Endometrium (tissue), 2 donors: Measurements from ENCODE around the gene HSPA2.
"Not testable (repeated sequence)": the region's sequence is repeated elsewhere in the genome, so short reads cannot be mapped to it uniquely, and the experiment has no call there.

ENCODE experiments used
- FAIRE-seq: peaks from 2 replicates; lab custom pipeline; 2012; peaks lifted over from hg19 to GRCh38; lab: Jason Lieb, UNC
- donor health status: control.
- donor health status: control.

The HSPA2 gene

GRCh38 chr14:64515053-64515452 is 25.5 kb upstream of the HSPA2 start:
- peak; percentile 66 for FAIRE-seq

GRCh38 chr14:64516969-64517368 is 23.6 kb upstream of the HSPA2 start:
- FAIRE-seq: no peak

GRCh38 chr14:64517667-64518066 is 22.9 kb upstream of the HSPA2 start:
- FAIRE-seq: not testable (repeated sequence)

- no peak for FAIRE-seq
These were observed 22.3 kb upstream of the HSPA2 start for GRCh38 chr14:64518229-64518628.

DNA sequence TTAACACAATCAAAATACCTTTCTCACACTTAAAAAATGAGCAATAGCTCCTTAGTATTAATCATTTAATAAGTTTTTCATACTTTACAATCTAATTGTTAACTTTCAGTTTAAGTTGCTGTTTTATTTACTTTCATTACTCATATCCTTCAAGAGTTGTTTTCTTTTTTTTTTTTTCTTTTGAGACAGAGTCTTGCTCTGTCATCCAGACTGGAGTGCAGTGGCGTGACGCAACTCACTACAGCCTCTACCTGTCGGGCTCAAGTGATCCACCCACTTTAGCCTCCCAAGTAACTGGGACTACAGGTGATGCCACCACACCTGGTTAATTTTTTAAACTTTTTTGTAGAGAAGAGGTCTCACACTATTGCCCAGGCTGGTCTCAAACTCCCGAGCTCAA is 19.8 kb upstream of the HSPA2 start:
- peak; percentile 29 for FAIRE-seq

- FAIRE-seq: no peak
These were observed 17.8 kb upstream of the HSPA2 start for GRCh38 chr14:64522591-64523355.

GRCh38 chr14:64525354-64525753 is 15.2 kb upstream of the HSPA2 start:
- FAIRE-seq: no peak

- FAIRE-seq: no peak
These were observed 9.0 kb upstream of the HSPA2 start for GRCh38 chr14:64531567-64531966.

DNA sequence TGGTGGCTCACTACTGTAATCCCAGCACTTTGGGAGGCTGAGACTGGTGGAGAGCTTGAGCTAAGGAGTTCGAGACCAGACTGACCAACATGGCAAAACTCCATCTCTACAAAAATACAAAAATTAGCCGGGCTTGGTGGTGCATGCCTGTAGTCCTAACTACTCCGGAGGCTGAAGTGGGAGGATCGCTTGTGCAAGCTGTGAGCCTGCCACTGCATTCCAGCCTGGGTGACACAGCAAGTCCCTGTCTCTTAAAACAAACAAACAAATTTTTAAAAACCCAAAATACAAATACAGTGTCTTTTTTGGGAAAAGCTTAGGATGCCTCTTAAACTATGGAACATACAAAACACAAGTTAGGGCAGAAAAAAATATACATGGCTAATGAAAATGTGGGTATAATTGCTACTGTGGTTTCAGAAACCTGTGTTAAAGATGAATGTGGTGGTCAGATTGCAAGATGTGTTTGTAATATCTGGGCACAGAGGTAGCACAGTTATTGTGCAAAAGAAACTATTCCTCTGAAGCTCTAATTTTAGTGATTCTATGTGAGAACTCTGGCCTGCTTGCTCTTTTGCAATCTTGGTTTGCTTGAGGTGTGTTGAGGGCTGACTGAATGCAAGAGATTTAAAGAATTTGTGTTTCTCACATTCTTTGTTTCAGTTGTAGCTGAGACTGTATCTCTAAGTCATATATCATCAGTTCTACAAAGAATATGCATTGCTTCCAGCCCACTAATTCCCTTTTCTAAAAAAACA is 3.9 kb upstream of the HSPA2 start:
- FAIRE-seq: no peak

DNA sequence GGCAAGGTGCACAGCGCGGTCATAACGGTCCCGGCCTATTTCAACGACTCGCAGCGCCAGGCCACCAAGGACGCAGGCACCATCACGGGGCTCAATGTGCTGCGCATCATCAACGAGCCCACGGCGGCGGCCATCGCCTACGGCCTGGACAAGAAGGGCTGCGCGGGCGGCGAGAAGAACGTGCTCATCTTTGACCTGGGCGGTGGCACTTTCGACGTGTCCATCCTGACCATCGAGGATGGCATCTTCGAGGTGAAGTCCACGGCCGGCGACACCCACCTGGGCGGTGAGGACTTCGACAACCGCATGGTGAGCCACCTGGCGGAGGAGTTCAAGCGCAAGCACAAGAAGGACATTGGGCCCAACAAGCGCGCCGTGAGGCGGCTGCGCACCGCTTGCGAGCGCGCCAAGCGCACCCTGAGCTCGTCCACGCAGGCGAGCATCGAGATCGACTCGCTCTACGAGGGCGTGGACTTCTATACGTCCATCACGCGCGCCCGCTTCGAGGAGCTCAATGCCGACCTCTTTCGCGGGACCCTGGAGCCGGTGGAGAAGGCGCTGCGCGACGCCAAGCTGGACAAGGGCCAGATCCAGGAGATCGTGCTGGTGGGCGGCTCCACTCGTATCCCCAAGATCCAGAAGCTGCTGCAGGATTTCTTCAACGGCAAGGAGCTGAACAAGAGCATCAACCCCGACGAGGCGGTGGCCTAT is 875 bp downstream of the HSPA2 start:
- FAIRE-seq: no peak

GRCh38 chr14:64541972-64542835 is 1.7 kb downstream of the HSPA2 start:
- FAIRE-seq: no peak

- no peak for FAIRE-seq
These were observed 2.3 kb downstream of the HSPA2 start for GRCh38 chr14:64542836-64543201.

DNA sequence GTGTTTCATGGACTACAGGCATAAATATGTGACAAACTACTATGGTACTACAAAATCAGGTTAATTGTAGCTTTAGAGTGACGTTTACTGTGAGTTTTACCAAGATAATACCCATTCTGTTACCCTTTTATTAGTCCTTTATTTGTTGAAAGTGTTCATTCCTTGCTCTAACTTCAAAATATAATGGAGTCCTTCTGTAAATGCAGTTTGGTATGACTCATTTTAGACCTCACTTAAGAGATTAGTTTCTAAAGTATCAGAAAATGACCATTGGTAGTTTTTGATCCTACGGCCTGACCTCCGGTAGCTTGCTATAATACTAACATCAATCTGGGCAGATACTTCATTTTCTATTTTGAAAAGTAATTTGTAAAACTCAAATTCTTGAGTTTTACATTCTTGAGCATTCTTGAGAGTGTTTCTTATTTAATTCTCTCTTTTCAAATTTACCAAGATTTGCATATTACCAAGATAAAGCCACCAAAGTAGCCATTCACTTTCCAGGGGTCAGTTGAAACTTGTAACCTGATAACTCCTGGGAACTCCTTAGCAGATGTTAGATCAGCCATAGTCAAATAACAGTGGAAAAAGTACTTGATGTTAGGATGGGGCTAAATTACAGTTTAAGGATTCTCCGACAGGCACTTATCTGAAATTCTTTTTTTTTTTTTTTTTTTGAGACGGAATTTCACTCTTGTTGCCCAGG is 4.2 kb downstream of the HSPA2 start:
- no peak for FAIRE-seq

DNA sequence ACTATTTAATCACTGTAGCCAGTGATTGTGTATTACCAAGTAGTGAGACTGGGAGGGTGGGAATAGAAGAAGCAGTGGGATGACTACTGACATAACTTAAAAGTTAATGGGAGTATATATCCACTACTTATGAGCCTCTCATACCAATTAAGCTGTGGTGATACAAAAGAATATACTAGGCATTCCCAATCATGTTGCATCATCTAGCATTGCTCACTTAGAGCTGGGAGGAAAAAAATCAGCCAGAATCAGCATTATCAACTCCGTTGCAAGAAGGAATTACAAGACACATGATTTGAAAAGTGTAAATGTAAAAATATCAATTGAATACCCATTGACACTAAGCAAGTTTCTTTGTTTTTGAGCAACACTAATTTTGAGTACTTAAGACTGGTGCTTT is 8.5 kb downstream of the HSPA2 start:
- no peak for FAIRE-seq

DNA sequence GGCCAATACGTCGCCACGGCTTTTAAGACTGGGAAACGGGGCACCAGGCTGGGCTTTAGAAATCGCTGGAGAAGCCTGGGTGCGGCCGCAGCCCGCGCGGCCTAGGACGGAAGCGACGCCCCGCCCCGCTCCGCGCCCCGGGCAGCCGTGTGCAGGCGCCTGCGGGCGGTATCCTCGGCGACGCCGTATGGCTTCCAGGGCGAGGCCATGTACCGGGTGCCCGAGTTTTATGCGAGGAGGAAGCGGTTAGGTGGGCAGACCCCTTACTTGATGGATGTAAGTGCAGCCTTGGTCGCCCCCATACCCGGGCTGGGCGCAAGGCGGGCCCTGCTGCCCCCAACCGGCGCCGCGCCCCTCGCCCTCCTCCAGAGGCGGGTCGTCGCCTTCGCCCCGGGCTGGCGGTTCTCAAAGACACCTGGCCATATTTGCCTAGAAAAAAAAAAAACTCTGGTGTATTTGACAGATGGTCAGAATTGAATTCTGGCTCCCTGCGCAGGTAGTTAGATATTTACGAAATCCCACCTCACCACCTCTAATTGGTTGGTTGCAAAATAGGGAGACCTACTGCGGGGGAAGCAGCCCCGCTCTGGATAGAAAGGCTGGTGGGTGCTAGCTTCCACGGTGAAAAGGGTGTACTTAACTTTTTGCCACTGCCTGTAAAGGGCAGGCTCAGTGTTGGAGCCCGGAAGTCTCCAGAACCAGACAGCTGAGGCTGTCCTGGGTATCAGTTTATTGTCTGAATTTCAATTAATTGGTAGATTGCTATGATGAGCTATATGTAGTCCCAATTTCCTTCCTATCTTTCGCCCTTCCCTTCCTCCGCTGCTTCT is 9.5 kb downstream of the HSPA2 start, which contains the start of gene PPP1R36:
PPP1R36 (plus strand) TSS at position 171 of the 830 bp plus-strand sequence; CDS start at position 208, 37 bp downstream.
- no peak for FAIRE-seq

DNA sequence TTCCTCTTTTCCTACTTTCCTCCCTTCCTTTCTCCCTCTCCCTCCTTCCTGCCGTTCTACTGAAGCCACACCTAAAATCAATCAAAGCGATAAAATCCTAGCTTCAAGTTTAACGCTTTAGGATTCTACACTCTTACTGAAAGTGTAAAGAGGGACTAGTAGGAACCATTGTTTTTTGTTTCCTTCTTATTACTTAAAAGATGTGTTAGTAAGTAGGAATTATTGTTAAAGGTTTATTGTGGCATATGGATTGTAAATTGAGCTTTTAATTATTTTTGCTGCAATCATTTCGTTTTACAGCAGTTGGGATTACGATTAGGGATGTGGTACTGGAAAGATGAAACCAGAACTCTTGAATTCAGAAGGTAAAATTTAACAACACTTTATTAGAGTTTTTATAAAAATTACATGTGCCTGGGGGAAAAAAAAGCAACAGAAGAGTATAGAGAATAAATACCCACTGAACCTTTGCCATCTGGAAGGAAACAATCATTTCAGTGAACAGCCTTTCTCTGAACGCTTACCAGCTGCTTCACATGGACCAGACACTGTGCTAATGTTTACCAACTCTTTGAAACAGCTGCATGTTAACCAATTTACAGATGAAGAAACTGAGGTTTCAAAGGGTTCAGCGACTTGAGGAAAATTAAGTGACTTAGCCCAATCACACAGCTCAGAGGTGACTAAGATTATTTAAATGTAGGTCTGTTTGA is 10.2 kb downstream of the HSPA2 start:
- FAIRE-seq: no peak

DNA sequence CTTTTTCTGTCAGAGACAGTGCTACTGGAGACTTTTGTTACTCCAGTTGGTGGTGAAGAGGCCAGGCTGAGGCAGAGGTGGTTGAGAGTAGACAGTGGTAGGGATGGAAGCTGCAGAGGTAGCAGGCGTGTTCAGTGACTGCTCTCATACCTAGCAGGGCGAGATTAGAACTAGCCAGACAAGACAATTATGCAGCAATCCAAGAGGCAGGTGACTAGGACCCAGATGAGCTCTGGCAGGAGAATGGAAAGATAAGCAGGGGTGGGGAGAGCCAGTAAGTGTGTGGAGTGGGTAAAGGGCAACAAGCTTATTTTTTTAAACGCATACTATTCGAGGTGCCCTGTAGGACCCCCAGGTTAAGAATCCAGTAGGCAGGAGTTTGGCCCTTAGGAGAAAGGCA is 14.0 kb downstream of the HSPA2 start:
- no peak for FAIRE-seq

DNA sequence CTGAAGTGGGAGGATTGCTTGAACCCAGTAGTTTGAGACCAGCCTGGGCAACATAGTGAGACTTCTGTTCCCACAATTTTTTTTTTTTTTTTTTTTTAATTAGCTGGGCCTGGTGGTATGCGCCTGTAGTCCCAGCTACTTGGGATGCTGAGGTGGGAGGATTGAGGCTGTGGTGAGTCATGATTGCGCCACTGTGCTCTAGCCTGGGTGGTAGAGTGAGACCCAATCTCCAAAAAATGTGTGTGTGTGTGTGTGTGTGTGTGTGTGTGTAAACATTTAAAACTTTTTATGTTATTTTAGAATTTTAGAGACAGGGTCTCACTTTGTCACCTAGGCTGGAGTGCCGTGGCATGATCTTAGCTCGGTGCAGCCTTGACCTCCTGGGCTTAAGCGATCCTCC is 16.0 kb downstream of the HSPA2 start:
- FAIRE-seq: no peak

GRCh38 chr14:64558216-64558615 is 17.7 kb downstream of the HSPA2 start:
- FAIRE-seq: not testable (repeated sequence)

DNA sequence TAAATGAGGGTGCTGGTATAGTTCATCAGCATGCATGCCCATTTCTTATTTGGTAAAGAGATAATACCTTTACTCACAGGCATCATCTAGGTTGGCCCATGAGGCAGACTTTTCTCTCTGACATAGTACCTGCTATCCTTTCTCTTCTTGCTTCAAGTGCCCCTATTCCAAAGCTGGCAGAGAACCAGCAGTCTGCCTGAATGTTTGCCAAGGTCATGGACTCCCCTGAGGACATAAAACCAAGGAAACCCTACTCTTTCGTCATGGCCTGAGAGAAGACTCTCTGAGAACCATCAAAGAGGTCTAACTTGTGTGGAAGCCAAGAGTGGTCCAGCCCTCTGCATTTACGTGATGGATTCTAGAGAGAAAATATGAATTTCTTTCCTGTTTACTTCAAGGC is 21.1 kb downstream of the HSPA2 start:
- FAIRE-seq: no peak
